KBM-7 (cell line): ENCODE data around the gene KDF1.

Source experiments
- DNase-seq: peaks from one replicate; pipeline ENCODE4 v3.0.0-alpha.2; 2015
- in situ Hi-C: fragments of 300-500 bp; cut with MboI; formaldehyde crosslinking; loops from 2 replicates; pipeline ENCODE4 v1.14.3; 2020; ENCODE audit warnings: low sequenced_read_pairs, low pct_unique_long_range_greater_than_20kb, mixed read lengths

KDF1 gene

GRCh38 chr1:26959722-26960624 lies at the start of gene KDF1:
Gene KDF1, minus strand, starts transcription at chr1:26960468. Its CDS starts 8,088 bp downstream, at chr1:26952380.
- DNase-seq, result no peak
- in situ Hi-C loops, result no loop called here

GRCh38 chr1:27009601-27010197 lies 49.4 kb upstream of the KDF1 start:
- no peak for DNase-seq
- in situ Hi-C loops, result no loop called here

- DNase-seq, result no peak
- in situ Hi-C loops, result no loop called here
Observed at GRCh38 chr1:27007909-27008582, 47.8 kb upstream of the KDF1 start.

- DNase-seq, result no peak
- in situ Hi-C loops, result no loop called here
Observed at GRCh38 chr1:27006683-27007082, 46.4 kb upstream of the KDF1 start.

GRCh38 chr1:27005648-27006496 lies 45.6 kb upstream of the KDF1 start:
- DNase-seq, result no peak
- in situ Hi-C loops, result no loop called here

- in situ Hi-C loops, result no loop called here
- no peak for DNase-seq
Observed at GRCh38 chr1:27005166-27005530, 44.9 kb upstream of the KDF1 start.

GRCh38 chr1:27004471-27005165 lies 44.4 kb upstream of the KDF1 start:
- in situ Hi-C loops, result no loop called here
- DNase-seq, result peak; percentile 34

- in situ Hi-C loops, result no loop called here
- no peak for DNase-seq
Observed at GRCh38 chr1:27003745-27004470, 43.6 kb upstream of the KDF1 start.

GRCh38 chr1:27001570-27002360 lies 41.5 kb upstream of the KDF1 start:
- DNase-seq, result peak; percentile 95
- in situ Hi-C loops, result no loop called here

GRCh38 chr1:27000817-27001460 lies 40.7 kb upstream of the KDF1 start:
- in situ Hi-C loops, result no loop called here
- DNase-seq, result no peak

- DNase-seq, result no peak
- in situ Hi-C loops, result no loop called here
Observed at GRCh38 chr1:27000090-27000816, 40.0 kb upstream of the KDF1 start.

GRCh38 chr1:26999440-26999987 lies 39.2 kb upstream of the KDF1 start:
- no peak for DNase-seq
- in situ Hi-C loops, result no loop called here

- no peak for DNase-seq
- in situ Hi-C loops, result no loop called here
Observed at GRCh38 chr1:26998429-26999300, 38.4 kb upstream of the KDF1 start.

- in situ Hi-C loops, result no loop called here
- DNase-seq, result no peak
Observed at GRCh38 chr1:26996665-26997064, 36.4 kb upstream of the KDF1 start.

GRCh38 chr1:26996024-26996423 lies 35.8 kb upstream of the KDF1 start:
- DNase-seq, result no peak
- in situ Hi-C loops, result no loop called here
